ENCODE measurements around the gene STARD9. TPM values are rescaled to one million over a fixed set of nuclear protein-coding genes. Genes with fewer than 3 reads are reported as not detected.

STARD9 gene
- total and polyA plus RNA-seq, 9 of the 15 experiments (the other 6 are each of a cell fraction or from before 2014, with no cell fraction given): 0.45 to 6.0 (median 3.6) TPM

DNA sequence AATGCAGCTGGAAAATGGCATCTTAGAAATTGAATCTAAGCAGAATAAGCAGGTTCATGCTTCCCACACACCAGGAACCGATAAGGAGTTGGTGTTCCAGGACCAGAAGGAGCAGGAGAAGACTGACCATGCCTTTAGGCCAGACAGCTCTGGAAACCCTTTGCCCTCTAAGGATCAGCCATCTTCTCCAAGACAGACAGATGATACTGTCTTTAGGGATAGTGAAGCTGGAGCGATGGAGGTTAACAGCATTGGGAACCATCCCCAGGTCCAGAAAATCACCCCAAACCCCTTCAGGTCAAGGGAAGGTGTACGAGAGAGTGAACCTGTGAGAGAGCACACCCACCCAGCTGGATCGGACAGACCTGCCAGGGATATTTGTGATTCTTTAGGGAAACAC is 112.3 kb downstream of the STARD9 start:
- no peaks in the 10 kb centered on the region; a peak in 2 of 5 replicates for H3K4me1 ChIP-seq (replicated peaks in 1 of 2; ENCODE audit: control insufficient read depth in 2 of 2, insufficient read depth in 2 of 2, low read length in 2 of 2)
- no peaks in the 10 kb centered on the region for H3K79me2 ChIP-seq (ENCODE audit: control insufficient read depth, insufficient read depth, low read length)
- no peaks in the 10 kb centered on the region for H3K27me3 ChIP-seq (ENCODE audit: control insufficient read depth in 2 of 2, insufficient read depth in 2 of 2, low read length in 2 of 2)
- DNase-seq (ENCODE audit: extremely low read depth in 1 of 4, low spot score in 3 of 4): no peak
- 44% methylated on average over 4 of the region's 4 CpGs for WGBS (ENCODE audit: insufficient coverage, low coverage, missing lambda C conversion rate)
- H3K9ac ChIP-seq (ENCODE audit: insufficient read depth in 1 of 2, low read depth in 2 of 2, low read length in 2 of 2): no peak overlapping the region
- intact Hi-C loops (cut with micrococcal nuclease): no loop called here
- POLR2A ChIA-PET: interaction anchor here (0.6 to 1.7 kb wide), 5 partner anchors 9 to 754 kb away, joined by 3 to 5 read pairs (median 3); no protein-coding TSS in a partner anchor
- TF ChIP-seq ZFX (CRISPR knock-in tag; IDR thresholded peaks at IDR 0.05) (no peak), SMARCC2 (IDR thresholded peaks at IDR 0.05; ENCODE audit: low read depth) (no peak), KAT2B (IDR thresholded peaks at IDR 0.05; ENCODE audit: low read depth, low read length) (no peak), HSF4 (CRISPR knock-in tag; IDR thresholded peaks at IDR 0.05; ENCODE audit: borderline replicate concordance) (no peak)
- TF ChIP-seq, protein P1, sequence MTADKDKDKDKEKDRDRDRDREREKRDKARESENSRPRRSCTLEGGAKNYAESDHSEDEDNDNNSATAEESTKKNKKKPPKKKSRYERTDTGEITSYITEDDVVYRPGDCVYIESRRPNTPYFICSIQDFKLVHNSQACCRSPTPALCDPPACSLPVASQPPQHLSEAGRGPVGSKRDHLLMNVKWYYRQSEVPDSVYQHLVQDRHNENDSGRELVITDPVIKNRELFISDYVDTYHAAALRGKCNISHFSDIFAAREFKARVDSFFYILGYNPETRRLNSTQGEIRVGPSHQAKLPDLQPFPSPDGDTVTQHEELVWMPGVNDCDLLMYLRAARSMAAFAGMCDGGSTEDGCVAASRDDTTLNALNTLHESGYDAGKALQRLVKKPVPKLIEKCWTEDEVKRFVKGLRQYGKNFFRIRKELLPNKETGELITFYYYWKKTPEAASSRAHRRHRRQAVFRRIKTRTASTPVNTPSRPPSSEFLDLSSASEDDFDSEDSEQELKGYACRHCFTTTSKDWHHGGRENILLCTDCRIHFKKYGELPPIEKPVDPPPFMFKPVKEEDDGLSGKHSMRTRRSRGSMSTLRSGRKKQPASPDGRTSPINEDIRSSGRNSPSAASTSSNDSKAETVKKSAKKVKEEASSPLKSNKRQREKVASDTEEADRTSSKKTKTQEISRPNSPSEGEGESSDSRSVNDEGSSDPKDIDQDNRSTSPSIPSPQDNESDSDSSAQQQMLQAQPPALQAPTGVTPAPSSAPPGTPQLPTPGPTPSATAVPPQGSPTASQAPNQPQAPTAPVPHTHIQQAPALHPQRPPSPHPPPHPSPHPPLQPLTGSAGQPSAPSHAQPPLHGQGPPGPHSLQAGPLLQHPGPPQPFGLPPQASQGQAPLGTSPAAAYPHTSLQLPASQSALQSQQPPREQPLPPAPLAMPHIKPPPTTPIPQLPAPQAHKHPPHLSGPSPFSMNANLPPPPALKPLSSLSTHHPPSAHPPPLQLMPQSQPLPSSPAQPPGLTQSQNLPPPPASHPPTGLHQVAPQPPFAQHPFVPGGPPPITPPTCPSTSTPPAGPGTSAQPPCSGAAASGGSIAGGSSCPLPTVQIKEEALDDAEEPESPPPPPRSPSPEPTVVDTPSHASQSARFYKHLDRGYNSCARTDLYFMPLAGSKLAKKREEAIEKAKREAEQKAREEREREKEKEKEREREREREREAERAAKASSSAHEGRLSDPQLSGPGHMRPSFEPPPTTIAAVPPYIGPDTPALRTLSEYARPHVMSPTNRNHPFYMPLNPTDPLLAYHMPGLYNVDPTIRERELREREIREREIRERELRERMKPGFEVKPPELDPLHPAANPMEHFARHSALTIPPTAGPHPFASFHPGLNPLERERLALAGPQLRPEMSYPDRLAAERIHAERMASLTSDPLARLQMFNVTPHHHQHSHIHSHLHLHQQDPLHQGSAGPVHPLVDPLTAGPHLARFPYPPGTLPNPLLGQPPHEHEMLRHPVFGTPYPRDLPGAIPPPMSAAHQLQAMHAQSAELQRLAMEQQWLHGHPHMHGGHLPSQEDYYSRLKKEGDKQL (CRISPR knock-in tag; IDR thresholded peaks at IDR 0.05; ENCODE audit: borderline replicate concordance): no peak
- TF ChIP-seq, protein P2, sequence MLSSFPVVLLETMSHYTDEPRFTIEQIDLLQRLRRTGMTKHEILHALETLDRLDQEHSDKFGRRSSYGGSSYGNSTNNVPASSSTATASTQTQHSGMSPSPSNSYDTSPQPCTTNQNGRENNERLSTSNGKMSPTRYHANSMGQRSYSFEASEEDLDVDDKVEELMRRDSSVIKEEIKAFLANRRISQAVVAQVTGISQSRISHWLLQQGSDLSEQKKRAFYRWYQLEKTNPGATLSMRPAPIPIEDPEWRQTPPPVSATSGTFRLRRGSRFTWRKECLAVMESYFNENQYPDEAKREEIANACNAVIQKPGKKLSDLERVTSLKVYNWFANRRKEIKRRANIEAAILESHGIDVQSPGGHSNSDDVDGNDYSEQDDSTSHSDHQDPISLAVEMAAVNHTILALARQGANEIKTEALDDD (IDR thresholded peaks at IDR 0.05): no peak
- CTCF ChIA-PET (ENCODE audit: low intra/inter-chr PET ratio): no interaction called here
- no TSS peak for BruUV-seq (replicated peaks)
- no peak for FAIRE-seq
- no peaks in the 10 kb centered on the region for H3K9me1 ChIP-seq (ENCODE audit: control insufficient read depth, insufficient read depth, low read length)
- no peak overlapping the region for H2AFZ ChIP-seq (ENCODE audit: low read depth, low read length)
- H4K20me1 ChIP-seq (replicated peaks; ENCODE audit: control insufficient read depth, insufficient read depth, low read length): 0 out of 2 replicates have a peak, but pooled peaks cover 3% of the 10 kb centered on the region
- no peak overlapping the region for H3K27ac ChIP-seq (ENCODE audit: extremely low read depth, low read depth, low read length)
- no peak overlapping the region for H3K4me2 ChIP-seq (ENCODE audit: insufficient read depth, low read length)
- no peaks in the 10 kb centered on the region for H3K9me3 ChIP-seq (replicated peaks; ENCODE audit: control insufficient read depth, insufficient read depth, low read depth, low read length)
- H3K36me3 ChIP-seq (ENCODE audit: control insufficient read depth, insufficient read depth, low read length): no peaks in the 10 kb centered on the region
- no peak overlapping the region for H3K4me3 ChIP-seq
- in situ Hi-C loops (cut with MboI): no loop called here
- no peak for ATAC-seq
